Measurements from ENCODE around the gene MTO1.
"Not testable (repeated sequence)": the region's sequence is repeated elsewhere in the genome, so short reads cannot be mapped to it uniquely, and the experiment has no call there.

The MTO1 gene

GRCh38 chr6:73534628-73535027, 73.1 kb downstream of the MTO1 start:
- DNase-seq: no peak

- no peak for DNase-seq
Observed at GRCh38 chr6:73537677-73538076, 76.1 kb downstream of the MTO1 start.

- no peak for DNase-seq
Observed at GRCh38 chr6:73538116-73538779, 76.7 kb downstream of the MTO1 start.

DNA sequence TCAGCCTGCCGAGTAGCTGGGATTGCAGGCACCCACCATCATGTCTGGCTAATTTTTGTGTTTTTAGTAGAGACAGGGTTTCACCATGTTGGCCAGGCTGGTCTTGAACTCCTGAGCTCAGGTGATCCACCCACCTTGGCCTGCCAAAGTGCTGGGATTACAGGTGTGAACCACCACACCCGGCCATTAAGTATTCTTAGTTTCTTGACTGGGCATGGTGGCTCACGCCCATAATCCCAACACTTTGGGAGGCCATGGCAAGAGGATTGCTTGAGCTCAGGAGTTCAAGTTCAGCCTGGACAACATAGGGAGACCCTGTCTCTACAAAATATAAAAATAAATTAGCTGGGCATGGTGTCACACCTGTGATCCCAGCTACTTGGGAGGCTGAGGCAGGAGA, 80.9 kb downstream of the MTO1 start:
- DNase-seq: not testable (repeated sequence)

DNA sequence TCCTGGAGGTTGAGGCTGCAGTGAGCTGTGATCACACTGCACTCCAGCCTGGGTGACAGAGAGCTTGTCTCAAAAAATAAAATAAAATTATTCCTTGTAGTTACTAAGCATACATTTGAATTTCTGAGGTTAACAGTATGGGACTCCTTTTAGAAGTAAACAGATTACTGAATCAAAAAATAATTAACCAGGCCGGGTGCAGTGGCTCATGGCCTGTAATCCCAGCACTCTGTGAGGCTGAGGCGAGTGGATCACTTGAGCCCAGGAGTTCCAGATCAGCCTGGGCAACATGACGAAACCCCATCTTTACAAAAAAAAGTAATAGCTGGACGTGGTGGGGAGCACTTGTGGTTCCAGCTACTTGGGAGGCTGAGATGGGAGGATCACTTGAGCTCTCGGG, 81.4 kb downstream of the MTO1 start:
- DNase-seq: no peak

DNA sequence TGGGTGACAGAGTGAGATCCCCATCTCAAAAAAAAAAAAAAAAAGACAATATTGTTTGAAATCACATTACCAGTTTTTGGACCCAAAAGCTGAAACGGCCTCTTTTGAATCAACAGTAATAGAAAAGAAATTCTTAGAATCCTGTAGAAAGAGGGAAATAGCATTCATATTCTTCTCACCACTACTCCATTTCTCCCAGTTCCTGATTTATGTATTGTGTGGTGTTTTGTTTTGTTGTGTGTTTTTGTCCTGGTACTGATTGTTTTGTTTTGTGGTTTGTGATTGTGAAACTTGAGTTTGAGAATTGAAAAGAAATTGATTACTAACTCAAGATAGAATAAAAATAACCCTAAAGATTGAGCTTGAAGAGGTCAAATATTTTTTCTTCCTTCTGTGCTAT, 85.5 kb downstream of the MTO1 start:
- no peak for DNase-seq

DNA sequence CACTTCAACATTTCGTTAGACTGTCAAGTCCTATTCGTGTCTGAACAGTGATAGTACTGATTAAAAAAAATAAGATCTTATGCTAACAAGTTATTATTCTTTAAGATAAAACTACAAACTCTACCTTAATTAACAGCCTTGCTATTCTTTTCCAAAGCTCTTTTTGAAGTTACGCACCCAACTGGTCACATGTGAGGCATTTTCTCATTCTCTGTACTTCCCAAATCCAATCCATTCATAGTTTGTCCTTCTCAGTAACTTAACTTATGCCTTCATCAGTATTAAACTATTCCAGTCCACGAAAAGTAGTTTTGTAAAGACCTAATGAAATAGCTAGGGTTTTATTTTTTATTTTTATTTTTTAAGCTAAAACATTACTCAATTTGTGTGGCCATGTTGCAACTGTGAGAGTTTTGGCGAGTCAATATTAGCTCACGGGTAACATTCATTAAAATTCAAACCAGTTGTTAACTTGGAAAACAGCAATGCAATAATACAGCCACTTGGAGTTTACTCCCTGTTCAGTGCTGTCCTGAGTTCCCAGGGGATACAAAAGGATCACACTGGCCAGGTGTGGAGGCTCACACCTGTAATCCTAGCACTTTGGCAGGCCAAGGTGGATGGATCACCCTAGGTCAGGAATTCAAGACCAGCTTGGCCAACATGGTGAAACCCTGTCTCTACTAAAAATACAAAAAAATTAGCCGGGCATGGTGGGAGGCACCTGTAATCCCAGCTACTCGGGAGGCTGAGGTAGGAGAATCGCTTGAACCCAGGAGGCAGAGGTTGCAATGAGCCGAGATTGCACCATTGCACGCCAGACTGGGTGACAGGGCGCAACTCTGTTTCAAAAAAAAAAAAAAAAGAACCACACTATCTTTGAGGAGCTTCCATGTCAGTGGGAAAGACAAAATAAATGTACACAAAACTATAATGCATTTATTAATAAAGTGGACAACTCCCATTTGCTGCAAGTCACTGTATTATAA, 87.2 kb downstream of the MTO1 start:
- DNase-seq: no peak

DNA sequence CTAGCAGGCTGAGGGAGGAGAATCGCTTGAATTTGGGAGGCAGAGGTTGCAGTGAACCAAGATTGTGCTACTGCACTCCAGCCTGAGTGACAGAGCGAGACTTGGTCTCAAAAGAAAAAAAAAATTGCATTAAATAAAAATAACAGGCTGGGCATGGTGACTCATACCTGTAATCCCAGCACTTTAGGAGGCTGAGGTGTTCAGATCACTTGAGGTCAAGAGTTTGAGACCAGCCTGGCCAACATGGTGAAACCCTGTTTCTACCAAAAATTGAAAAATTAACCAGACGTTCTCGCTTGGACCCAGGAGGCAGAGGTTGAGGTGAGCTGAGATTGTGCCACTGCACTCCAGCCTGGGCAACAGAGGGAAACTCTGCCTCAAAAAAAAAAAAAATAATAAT, 89.6 kb downstream of the MTO1 start:
- not testable (repeated sequence) for DNase-seq

GRCh38 chr6:73555380-73555949, 93.9 kb downstream of the MTO1 start:
- DNase-seq: not testable (repeated sequence)

- no peak for DNase-seq
Observed at GRCh38 chr6:73556836-73557235, 95.3 kb downstream of the MTO1 start.

All from HCEC 1CT (cell line).